NT2/D1 (cell line): ENCODE measurements around the gene IGF2BP2.

Source experiments
- DNase-seq: peaks from one replicate; pipeline ENCODE4 v3.0.0-alpha.2; 2011; ENCODE audit warnings: low read depth, low spot score
- H3K27me3 ChIP-seq: 2 replicates; pipeline ENCODE4 v1.6.0; 2011; ENCODE audit warnings: mild to moderate bottlenecking; ENCODE audit not compliant: insufficient read length, insufficient read depth
- H3K36me3 ChIP-seq: 2 replicates; pipeline ENCODE4 v1.6.1; 2011; ENCODE audit warnings: mild to moderate bottlenecking, low read length, mixed read lengths; ENCODE audit not compliant: insufficient read depth, insufficient read length
- H3K4me1 ChIP-seq: 2 replicates; pipeline ENCODE4 v1.5.1; 2011; ENCODE audit not compliant: insufficient read depth, insufficient read length
- H3K4me3 ChIP-seq: 2 replicates; pipeline ENCODE4 v1.5.1; 2011; ENCODE audit warnings: low read depth; ENCODE audit not compliant: insufficient read length
- H3K9ac ChIP-seq: 2 replicates; pipeline ENCODE4 v1.6.0; 2011; ENCODE audit warnings: low read depth; ENCODE audit not compliant: insufficient read length
- H3K9me3 ChIP-seq: 2 replicates; pipeline ENCODE4 v1.5.1; 2011; ENCODE audit warnings: mild to moderate bottlenecking, low read length; ENCODE audit not compliant: insufficient read depth
- SUZ12 ChIP-seq: IDR thresholded peaks from 2 replicates; pipeline ENCODE4 v1.6.1; 2011; ENCODE audit not compliant: insufficient read length, insufficient read depth; ENCODE audit errors: extremely low read depth
- YY1 ChIP-seq: IDR thresholded peaks from 2 replicates; pipeline ENCODE4 v1.6.1; 2011; ENCODE audit not compliant: insufficient read length, insufficient read depth
- ZNF274 ChIP-seq: IDR thresholded peaks from 2 replicates; pipeline ENCODE4 v1.6.1; 2011; ENCODE audit warnings: mild to moderate bottlenecking, low read depth, low read length

IGF2BP2 gene

DNA sequence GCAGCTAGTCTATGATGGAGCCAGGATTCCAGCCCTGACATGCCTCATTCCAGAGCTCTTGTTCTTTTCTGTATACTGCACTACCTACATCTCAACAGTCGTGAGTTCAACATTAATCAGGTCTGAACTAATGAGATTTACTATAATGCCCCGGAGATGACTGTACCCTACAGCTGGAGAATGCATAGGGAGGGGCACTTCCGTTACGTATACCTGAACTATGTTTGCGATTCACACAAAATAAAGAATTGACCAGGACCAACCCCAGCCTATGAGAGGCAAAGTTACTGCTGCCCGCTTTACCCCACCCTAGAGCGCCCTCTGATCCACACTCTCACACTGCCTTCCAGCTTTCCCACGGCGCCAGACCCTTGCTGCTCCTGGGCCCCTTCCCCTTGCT, 97.0 kb downstream of the IGF2BP2 start:
- H3K36me3 ChIP-seq, result no peaks in the 10 kb centered on the region
- H3K4me3 ChIP-seq, result no peak overlapping the region
- peaks cover 10% of the 10 kb centered on the region for H3K4me1 ChIP-seq
- no peaks in the 10 kb centered on the region for H3K9me3 ChIP-seq
- no peaks in the 10 kb centered on the region for H3K27me3 ChIP-seq
- TF ChIP-seq YY1 (no peak), ZNF274 (no peak), SUZ12 (no peak)
- no peak for DNase-seq
- no peak overlapping the region for H3K9ac ChIP-seq

DNA sequence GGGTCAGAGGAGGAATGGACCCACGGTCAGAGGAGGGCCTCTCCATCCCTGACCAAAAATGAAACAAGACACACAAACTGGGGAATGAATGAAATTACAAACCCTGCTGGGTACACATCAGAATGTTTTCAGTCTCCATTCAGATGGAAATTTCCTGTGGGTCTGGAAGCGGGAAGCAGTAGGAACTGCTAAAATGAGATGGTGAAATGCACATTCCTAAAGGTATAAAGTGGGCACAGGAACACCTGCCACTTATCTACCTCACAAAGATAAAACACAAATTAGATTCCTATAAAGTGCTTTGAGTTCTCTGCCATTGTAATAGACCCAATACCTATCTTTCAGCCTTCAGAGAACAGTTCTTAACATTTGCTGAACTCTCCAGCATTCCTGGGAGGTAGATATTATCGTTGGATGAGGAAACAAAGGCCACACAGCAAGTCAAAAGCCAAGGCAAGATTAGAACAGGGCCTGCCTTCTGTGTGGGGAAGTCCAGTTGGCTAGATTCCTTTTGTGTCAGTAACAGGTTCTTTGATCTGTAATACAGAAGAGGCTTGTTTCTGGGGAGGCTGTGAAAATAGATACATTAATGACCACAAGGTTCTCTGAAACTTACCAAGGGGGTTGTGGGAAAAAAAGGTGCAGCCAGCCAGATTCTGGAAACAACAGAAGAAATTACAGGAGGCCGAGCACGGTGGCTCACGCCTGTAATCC, 98.4 kb downstream of the IGF2BP2 start:
- H3K4me1 ChIP-seq, result peaks cover 10% of the 10 kb centered on the region
- no peak for TF ChIP-seq ZNF274
- no peak for TF ChIP-seq SUZ12
- no peak for TF ChIP-seq YY1
- H3K9ac ChIP-seq, result no peak overlapping the region
- H3K4me3 ChIP-seq, result no peak overlapping the region
- DNase-seq, result no peak
- H3K9me3 ChIP-seq, result no peaks in the 10 kb centered on the region
- H3K36me3 ChIP-seq, result no peaks in the 10 kb centered on the region
- H3K27me3 ChIP-seq, result no peaks in the 10 kb centered on the region

DNA sequence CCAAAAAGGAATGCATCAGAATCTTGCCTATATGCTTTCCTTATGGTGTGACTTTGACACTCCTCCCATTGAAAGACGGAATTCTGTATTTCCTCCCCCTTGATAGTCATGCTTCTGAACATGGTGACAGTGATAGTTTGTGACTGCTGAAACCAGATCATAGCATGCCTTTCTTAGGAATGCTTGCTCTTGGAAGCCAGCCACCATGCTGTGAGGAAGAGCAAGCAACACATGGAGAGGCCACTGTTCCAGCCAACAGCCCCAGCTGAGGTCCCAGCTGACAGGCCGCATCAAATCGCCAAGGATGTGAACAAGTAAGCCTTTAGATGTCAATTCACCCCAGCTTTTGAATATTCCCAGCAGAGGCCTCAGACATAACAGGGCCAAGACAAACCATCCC, 100.1 kb downstream of the IGF2BP2 start:
- Histone ChIP-seq H3K9me3 (no peaks in the 10 kb centered on the region), H3K36me3 (peaks cover 8% of the 10 kb centered on the region), H3K4me1 (peaks cover 12% of the 10 kb centered on the region), H3K27me3 (no peaks in the 10 kb centered on the region), H3K4me3 (no peak overlapping the region), H3K9ac (no peak overlapping the region)
- no peak for DNase-seq
- TF ChIP-seq ZNF274 (no peak), SUZ12 (no peak), YY1 (no peak)

DNA sequence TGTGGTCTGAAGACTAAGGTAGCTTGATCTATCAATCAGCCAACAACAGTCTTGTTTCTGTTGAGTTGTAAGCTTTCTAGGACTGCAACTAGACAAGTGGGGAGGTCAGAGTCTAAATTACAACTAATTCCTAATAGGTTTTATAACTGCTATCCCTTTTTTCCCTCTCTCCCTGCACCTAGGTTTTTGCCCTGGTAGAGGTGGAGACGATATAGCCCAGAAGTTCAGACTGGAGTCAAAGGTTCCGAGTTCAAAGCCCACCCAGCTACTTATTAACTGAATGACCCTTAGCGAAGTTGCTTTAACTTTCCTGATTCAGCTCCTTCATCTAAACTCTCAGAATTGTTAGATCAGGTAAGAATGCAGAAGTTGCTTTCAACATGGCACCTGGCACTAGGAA, 100.6 kb downstream of the IGF2BP2 start:
- DNase-seq, result no peak
- H3K27me3 ChIP-seq, result no peaks in the 10 kb centered on the region
- H3K36me3 ChIP-seq, result peaks cover 8% of the 10 kb centered on the region
- H3K4me3 ChIP-seq, result no peak overlapping the region
- peaks cover 12% of the 10 kb centered on the region for H3K4me1 ChIP-seq
- H3K9me3 ChIP-seq, result no peaks in the 10 kb centered on the region
- no peak overlapping the region for H3K9ac ChIP-seq
- no peak for TF ChIP-seq SUZ12
- no peak for TF ChIP-seq ZNF274
- TF ChIP-seq YY1, result no peak

DNA sequence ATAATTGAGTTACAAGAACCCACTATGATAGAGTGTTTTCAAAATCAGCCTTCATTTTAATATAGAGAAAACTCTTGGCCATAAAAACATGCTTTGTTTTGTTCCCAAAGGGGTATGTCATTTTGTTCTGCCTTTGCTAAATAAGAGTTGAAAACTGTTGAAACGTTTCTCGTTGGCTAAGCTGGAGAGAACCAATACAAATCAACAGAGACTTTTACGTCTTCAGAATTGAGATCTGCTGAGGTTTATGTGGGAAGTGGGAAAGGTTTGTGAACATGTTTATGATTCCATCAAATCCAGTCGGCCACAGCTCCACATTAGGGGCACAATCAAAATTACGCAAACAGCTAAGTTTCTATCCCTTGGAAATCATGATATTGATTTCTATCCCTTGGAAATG, 102.0 kb downstream of the IGF2BP2 start:
- no peak for DNase-seq
- TF ChIP-seq ZNF274, result no peak
- TF ChIP-seq YY1, result no peak
- no peak for TF ChIP-seq SUZ12
- Histone ChIP-seq H3K36me3 (peaks cover 11% of the 10 kb centered on the region), H3K9me3 (no peaks in the 10 kb centered on the region), H3K4me3 (no peak overlapping the region), H3K4me1 (peaks cover 10% of the 10 kb centered on the region), H3K9ac (no peak overlapping the region), H3K27me3 (no peaks in the 10 kb centered on the region)

DNA sequence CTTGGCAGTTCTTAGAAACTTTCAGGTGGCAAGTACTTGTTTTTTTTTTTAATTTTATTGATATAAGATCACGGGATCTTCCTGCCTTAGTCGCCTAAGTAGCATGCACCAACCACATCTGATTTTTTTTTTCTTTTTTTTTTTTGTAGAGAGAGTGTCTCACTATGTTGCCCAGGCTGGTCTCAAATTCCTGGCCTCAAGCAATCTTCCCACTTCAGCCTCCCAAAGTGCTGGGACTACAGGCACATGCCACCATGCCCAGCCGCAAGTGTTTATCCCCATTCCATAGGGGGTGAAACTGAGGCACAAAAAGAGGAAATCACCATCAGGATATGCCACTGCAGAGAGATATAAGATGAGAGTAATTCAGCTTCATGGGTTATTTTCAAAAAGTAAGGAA, 102.9 kb downstream of the IGF2BP2 start:
- Histone ChIP-seq H3K9ac (no peak overlapping the region), H3K27me3 (no peaks in the 10 kb centered on the region), H3K4me3 (no peak overlapping the region), H3K36me3 (peaks cover 14% of the 10 kb centered on the region), H3K4me1 (peaks cover 10% of the 10 kb centered on the region), H3K9me3 (no peaks in the 10 kb centered on the region)
- TF ChIP-seq ZNF274, result no peak
- TF ChIP-seq SUZ12, result no peak
- TF ChIP-seq YY1, result no peak
- DNase-seq, result no peak

DNA sequence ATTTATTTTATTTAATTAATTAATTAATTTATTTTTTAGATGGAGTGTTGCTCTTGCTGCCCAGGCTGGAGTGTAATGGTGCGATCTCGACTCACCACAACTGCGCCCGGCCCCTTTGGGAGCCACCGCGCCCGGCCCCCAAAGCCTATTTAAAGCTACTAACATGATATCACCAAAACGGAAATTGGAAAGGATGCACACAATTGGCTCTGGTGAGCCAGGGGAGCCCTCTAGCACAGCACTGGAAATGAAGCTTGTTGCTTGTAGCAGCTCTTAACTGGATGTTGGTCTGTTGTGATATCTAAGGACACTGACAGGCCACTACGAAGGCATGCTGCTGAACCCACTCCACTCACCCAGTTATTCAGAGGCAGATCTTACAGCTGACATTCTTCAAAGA, 104.5 kb downstream of the IGF2BP2 start:
- Histone ChIP-seq H3K36me3 (peaks cover 18% of the 10 kb centered on the region), H3K27me3 (no peaks in the 10 kb centered on the region), H3K4me1 (peaks cover 15% of the 10 kb centered on the region), H3K4me3 (no peak overlapping the region), H3K9ac (no peak overlapping the region), H3K9me3 (no peaks in the 10 kb centered on the region)
- TF ChIP-seq YY1 (no peak), ZNF274 (no peak), SUZ12 (no peak)
- no peak for DNase-seq
